AG04450 (cell line): ENCODE data around the gene CMTM1. TPM values are rescaled to one million over a fixed set of nuclear protein-coding genes. Genes with fewer than 3 reads are reported as not detected.
A peak's percentile ranks its signal among the peaks of the same experiment; 100 is the strongest.

Source experiments
- CTCF ChIA-PET: fragments of 300-600, 350-600 bp; formaldehyde crosslinking; extraction: SDS; loops from one replicate; lab custom pipeline; 2022; ENCODE audit warnings: antibody characterized with exemption, inconsistent platforms; lab: Charles Lee
- POLR2A ChIA-PET: fragments of 350-600 bp; formaldehyde crosslinking; extraction: SDS; loops from one replicate; lab custom pipeline; 2021; ENCODE audit warnings: antibody characterized with exemption, inconsistent platforms; lab: Yijun Ruan, JAX
- DNase-seq: peaks from one replicate; pipeline ENCODE4 v3.0.0-alpha.2; 2011; ENCODE audit warnings: low read depth, low spot score
- H3K27ac ChIP-seq: one replicate; pipeline ENCODE4 v1.5.1; 2012; ENCODE audit warnings: low read depth, low read length, control low read depth
- H3K27me3 ChIP-seq: one replicate; pipeline ENCODE4 v1.6.0; 2012; ENCODE audit warnings: low read length; ENCODE audit not compliant: control insufficient read depth, insufficient read depth
- H3K4me3 ChIP-seq: 2 replicates; pipeline ENCODE4 v1.5.1; 2011; ENCODE audit warnings: mild to moderate bottlenecking, low read depth, low read length, control low read depth
- H3K9me3 ChIP-seq: 2 replicates; pipeline ENCODE4 v1.5.1; 2012; ENCODE audit warnings: low read length; ENCODE audit not compliant: control insufficient read depth, insufficient read depth
- polyA plus RNA-seq: library from polyadenylated mRNA; depleted of rRNA; stranded (reverse); fragments of >200 nt; gene quantifications from 2 replicates; pipeline ENCODE4 v1.2.3, GENCODE V29; 2011
- TF ChIP-seq, protein P1 (sequence below): IDR thresholded peaks from 2 replicates; pipeline ENCODE4 v1.5.1; 2011; ENCODE audit warnings: low read depth, low read length, control low read depth, inconsistent platforms

The CMTM1 gene
- polyA plus RNA-seq, 1 experiment: 1.6 TPM

DNA sequence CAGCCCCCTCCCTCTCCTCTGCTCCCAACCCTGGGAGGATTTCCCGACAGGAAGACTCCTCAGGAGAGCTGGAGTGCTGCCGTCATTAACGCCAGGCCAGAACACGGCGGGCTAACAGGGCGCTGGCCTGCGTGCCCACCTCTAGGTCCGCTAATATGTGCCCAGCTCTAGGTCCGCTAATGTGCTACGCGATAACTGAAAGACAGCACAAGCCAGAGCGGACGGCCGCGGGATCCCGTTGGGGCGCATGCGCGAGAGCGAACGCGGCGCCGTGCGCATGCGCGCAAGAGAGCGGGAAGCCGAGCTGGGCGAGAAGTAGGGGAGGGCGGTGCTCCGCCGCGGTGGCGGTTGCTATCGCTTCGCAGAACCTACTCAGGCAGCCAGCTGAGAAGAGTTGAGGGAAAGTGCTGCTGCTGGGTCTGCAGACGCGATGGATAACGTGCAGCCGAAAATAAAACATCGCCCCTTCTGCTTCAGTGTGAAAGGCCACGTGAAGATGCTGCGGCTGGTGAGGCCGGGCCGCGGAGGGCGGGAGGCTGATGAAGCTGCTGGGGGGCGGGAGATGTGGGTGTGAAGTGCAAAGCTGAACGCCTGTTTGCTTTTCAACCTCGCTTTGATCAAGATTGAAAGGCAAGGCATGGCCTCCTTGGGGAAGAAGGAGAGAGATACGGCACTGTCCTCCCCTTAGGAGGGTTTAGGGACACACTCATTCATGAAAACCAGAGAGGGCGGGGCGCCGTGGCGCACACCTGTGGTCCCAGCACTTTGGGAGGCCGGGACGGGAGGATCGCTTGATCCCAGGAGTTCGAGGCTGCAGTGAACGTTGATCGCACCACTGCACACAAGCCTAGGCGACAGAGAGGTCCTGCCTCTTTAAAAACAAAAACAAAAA, 13.7 kb upstream of the CMTM1 start, which contains the start of gene CKLF:
TSS of gene CKLF (plus strand) at position 291 of the 892 bp plus-strand sequence. CDS start at position 431, 140 bp downstream.
- peak within 1 kb of the TSS; percentile 77 for H3K27ac ChIP-seq
- H3K4me3 ChIP-seq: peak within 1 kb of the TSS; percentile 88
- peak; percentile 70 for DNase-seq
- TF ChIP-seq, protein P1, sequence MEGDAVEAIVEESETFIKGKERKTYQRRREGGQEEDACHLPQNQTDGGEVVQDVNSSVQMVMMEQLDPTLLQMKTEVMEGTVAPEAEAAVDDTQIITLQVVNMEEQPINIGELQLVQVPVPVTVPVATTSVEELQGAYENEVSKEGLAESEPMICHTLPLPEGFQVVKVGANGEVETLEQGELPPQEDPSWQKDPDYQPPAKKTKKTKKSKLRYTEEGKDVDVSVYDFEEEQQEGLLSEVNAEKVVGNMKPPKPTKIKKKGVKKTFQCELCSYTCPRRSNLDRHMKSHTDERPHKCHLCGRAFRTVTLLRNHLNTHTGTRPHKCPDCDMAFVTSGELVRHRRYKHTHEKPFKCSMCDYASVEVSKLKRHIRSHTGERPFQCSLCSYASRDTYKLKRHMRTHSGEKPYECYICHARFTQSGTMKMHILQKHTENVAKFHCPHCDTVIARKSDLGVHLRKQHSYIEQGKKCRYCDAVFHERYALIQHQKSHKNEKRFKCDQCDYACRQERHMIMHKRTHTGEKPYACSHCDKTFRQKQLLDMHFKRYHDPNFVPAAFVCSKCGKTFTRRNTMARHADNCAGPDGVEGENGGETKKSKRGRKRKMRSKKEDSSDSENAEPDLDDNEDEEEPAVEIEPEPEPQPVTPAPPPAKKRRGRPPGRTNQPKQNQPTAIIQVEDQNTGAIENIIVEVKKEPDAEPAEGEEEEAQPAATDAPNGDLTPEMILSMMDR: no peak
- POLR2A ChIA-PET: interaction anchor here (0.6 to 1.2 kb wide), 6 partner anchors 11 to 189 kb away, joined by 3 to 10 read pairs (median 5); no protein-coding TSS in a partner anchor
- CTCF ChIA-PET: interaction anchor here (0.7 to 1.1 kb wide), 5 partner anchors 48 to 315 kb away, joined by 3 to 4 read pairs (median 3); no protein-coding TSS in a partner anchor
- H3K9me3 ChIP-seq: no peaks in the 10 kb centered on the region; the same call in 1 of the 2 replicates
- no peaks in the 10 kb centered on the region for H3K27me3 ChIP-seq

DNA sequence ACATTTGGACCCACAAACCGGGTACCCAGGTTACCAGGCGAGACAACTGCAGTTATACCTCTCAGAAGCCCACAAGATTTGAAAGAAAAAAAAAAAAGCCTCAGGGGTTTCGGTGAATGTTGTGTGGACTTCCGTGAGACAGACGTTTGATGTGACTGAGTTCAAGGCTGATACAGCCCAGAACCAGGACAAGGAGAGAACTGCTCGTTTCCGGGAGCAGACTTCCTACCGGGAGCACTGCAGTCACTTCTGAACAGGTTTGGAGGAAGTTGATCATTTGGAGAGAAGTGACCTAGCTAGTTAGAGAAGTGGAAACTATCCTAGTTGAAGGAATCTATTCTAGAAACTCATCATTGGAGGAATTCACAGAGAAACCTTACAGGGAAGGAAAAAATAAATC, 13.0 kb upstream of the CMTM1 start:
- no peak for DNase-seq
- no peaks in the 10 kb centered on the region for H3K27me3 ChIP-seq
- TF ChIP-seq, protein P1: no peak
- ChIA-PET POLR2A (interaction anchor here (1.2 kb wide), 1 partner anchor 32 kb away, joined by 4 read pairs; no protein-coding TSS in a partner anchor), CTCF (interaction anchor here (1.0 kb wide), 1 partner anchor 77 kb away, joined by 3 read pairs; no protein-coding TSS in a partner anchor)
- H3K9me3 ChIP-seq: no peaks in the 10 kb centered on the region; the same call in 1 of the 2 replicates
- peak overlapping the region; percentile 88 for H3K4me3 ChIP-seq
- H3K27ac ChIP-seq: no peak overlapping the region

DNA sequence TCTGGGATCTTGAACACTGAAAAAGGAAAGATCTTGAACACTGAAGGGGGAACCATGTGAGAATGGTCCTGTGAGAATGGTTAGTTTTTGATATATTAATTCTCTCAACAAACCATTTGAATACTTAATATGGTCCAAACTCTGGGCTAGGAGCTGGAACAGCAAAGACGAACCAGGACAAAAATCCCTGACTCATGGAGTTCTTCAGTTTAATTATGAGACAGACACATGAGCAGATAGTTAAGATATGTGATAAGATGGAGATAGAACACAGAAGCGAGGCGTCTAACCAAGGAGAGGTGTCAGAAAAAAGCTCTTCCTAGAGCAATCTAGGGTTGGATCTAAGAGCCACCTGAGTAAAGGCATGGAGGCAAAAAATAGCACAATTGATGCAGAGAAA, 12.2 kb upstream of the CMTM1 start:
- H3K4me3 ChIP-seq: no peak overlapping the region
- ChIA-PET POLR2A (no interaction called here), CTCF (interaction anchor here (1.9 kb wide), 1 partner anchor 54 kb away, joined by 6 read pairs; no protein-coding TSS in a partner anchor)

DNA sequence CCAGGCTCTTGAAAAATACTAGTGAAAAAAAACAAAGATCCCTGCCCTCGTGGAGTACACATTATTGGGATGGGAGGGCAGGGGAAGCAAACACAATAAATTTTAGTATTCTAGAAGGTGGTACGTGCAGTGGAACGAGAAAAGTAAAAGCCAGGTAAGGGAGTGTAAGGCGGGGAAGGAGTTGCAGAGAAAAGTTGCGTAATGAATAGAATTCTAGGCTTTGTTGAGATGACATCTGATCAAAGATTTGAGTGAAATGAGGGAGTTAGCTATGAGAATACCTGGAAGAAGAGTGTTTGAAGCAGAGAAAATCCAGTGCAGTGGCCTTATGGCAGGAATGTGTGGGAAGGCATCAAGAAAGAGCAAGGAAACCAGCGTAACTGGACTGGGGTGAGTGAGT, 11.7 kb upstream of the CMTM1 start:
- Histone ChIP-seq H3K9me3 (no peaks in the 10 kb centered on the region; the same call in 1 of the 2 replicates), H3K4me3 (no peak overlapping the region), H3K27ac (no peak overlapping the region), H3K27me3 (no peaks in the 10 kb centered on the region)
- TF ChIP-seq, protein P1: no peak
- ChIA-PET CTCF (interaction anchor here (1.9 kb wide), 1 partner anchor 54 kb away, joined by 6 read pairs; no protein-coding TSS in a partner anchor), POLR2A (no interaction called here)
- no peak for DNase-seq

More for the DNA sequence above, 12.2 kb upstream of the CMTM1 start:
- H3K27me3 ChIP-seq: no peaks in the 10 kb centered on the region
- no peak overlapping the region for H3K27ac ChIP-seq
- no peaks in the 10 kb centered on the region; the same call in 1 of the 2 replicates for H3K9me3 ChIP-seq
- TF ChIP-seq, protein P1: no peak
- no peak for DNase-seq
